ENCODE data around the gene FRMD4A.

FRMD4A gene

GRCh38 chr10:13770760-13771493 lies 559.8 kb downstream of the FRMD4A start:
- no peak for DNase-seq

- DNase-seq: peak; percentile 11
These were observed 560.8 kb downstream of the FRMD4A start for GRCh38 chr10:13769946-13770345.

GRCh38 chr10:13767676-13768178 lies 563.0 kb downstream of the FRMD4A start:
- DNase-seq: peak; percentile 38

- peak; percentile 13 for DNase-seq
These were observed 563.6 kb downstream of the FRMD4A start for GRCh38 chr10:13767148-13767547.

- DNase-seq: peak; percentile 5
These were observed 564.9 kb downstream of the FRMD4A start for GRCh38 chr10:13765641-13766341.

- DNase-seq: no peak
These were observed 569.1 kb downstream of the FRMD4A start for GRCh38 chr10:13761490-13762091.

GRCh38 chr10:13759168-13759567 lies 571.6 kb downstream of the FRMD4A start:
- peak; percentile 35 for DNase-seq

- DNase-seq: no peak
These were observed 572.0 kb downstream of the FRMD4A start for GRCh38 chr10:13758756-13759155.

- peak; percentile 40 for DNase-seq
These were observed 572.4 kb downstream of the FRMD4A start for GRCh38 chr10:13758312-13758711.

- DNase-seq: no peak
These were observed 576.4 kb downstream of the FRMD4A start for GRCh38 chr10:13754277-13754676.

- no peak for DNase-seq
These were observed 579.4 kb downstream of the FRMD4A start for GRCh38 chr10:13751191-13751764.

- no peak for DNase-seq
These were observed 580.2 kb downstream of the FRMD4A start for GRCh38 chr10:13750299-13751190.

GRCh38 chr10:13745271-13745670 lies 585.5 kb downstream of the FRMD4A start:
- DNase-seq: no peak

GRCh38 chr10:13743963-13744362 lies 586.8 kb downstream of the FRMD4A start:
- no peak for DNase-seq

GRCh38 chr10:13743101-13743693 lies 587.5 kb downstream of the FRMD4A start:
- DNase-seq: no peak

- no peak for DNase-seq
These were observed 589.3 kb downstream of the FRMD4A start for GRCh38 chr10:13741438-13741837.

GRCh38 chr10:13740461-13740860 lies 590.3 kb downstream of the FRMD4A start:
- DNase-seq: no peak

GRCh38 chr10:13739183-13739582 lies 591.5 kb downstream of the FRMD4A start:
- peak; percentile 37 for DNase-seq

- DNase-seq: no peak
These were observed 594.2 kb downstream of the FRMD4A start for GRCh38 chr10:13736506-13736905.

GRCh38 chr10:13734151-13734550 lies 596.6 kb downstream of the FRMD4A start:
- no peak for DNase-seq

GRCh38 chr10:13733071-13733470 lies 597.7 kb downstream of the FRMD4A start:
- no peak for DNase-seq

- no peak for DNase-seq
These were observed 598.3 kb downstream of the FRMD4A start for GRCh38 chr10:13732465-13732881.

Measured in activated CD8-positive, alpha-beta memory T cell treated with anti-CD3 and anti-CD28 coated beads for 24 hours (primary cell).